22Rv1 (cell line): ENCODE data around the gene ATP5IF1.

Source experiments
- H3K27ac ChIP-seq: fragments of 450-650 bp; 2 replicates; pipeline ENCODE4 v1.5.1; 2017
- CTCF ChIP-seq: fragments of 450-650 bp; IDR thresholded peaks from 2 replicates; pipeline ENCODE4 v1.5.1; 2017; ENCODE audit warnings: mild to moderate bottlenecking
- ZFX ChIP-seq: fragments of 450-650 bp; IDR thresholded peaks from 2 replicates; pipeline ENCODE4 v1.6.1; 2017; ENCODE audit warnings: antibody characterized with exemption, borderline replicate concordance

The ATP5IF1 gene

DNA sequence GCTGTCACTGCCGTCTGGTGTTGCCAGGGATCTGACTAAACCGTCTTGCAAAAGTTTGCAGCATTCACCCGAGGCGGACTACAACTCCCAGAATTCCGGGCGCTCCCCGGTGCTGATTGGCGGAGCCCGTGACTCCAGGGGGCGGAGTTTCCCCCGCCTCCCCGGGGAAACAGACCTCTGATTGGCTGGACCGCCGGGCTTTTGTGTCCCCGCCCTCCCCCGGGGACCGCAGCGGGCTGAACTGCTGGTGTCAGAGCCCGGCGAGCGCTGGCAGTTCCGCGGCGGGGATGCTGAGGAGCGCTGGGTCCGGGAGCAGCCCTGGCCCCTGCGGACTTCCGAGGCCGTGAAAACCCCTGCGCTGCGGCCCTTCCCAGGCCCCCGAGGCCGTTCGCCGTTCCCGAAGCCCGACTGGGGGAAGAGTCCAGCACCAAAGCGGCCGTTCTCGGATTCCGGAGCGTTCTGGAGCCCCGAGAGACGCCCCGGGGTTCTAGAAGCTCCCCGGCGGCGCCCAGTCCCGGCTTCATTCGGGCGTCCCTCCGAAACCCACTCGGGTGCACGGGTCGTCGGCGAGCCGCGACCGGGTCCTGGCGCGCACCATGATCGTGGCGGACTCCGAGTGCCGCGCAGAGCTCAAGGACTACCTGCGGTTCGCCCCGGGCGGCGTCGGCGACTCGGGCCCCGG is 23.5 kb downstream of the ATP5IF1 start, which contains the start of gene SESN2:
SESN2 (plus strand) TSS at position 267 of the 682 bp plus-strand sequence; CDS start at position 597, 330 bp downstream.
- H3K27ac ChIP-seq: peak within 1 kb of the TSS; percentile 72
- TF ChIP-seq CTCF: no peak
- no peak for TF ChIP-seq ZFX

GRCh38 chr1:28259934-28260802 is 24.2 kb downstream of the ATP5IF1 start:
- peak overlapping the region; percentile 72 for H3K27ac ChIP-seq
- TF ChIP-seq ZFX (no peak), CTCF (no peak)

- H3K27ac ChIP-seq: no peak overlapping the region
Observed at GRCh38 chr1:28260803-28261174, 24.9 kb downstream of the ATP5IF1 start.

DNA sequence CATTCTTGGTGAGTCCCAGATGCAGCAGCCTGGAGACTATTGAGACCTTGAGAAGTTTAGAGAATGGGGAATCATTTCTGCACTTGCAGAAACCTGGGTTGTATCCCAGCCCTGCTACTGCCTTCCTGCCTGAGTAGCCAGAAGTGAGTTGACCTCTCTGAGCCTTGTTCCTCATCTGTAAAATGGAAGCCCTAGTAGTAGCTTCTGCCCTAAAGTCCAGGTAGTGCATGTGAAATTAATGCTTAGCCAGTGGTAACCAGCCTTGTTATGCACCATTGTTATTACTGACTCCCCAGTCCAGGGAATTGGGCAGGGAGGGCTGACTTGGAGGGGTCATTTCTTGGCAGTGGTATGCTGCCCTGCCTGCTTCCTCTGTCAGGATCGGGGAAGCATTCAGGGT is 29.0 kb downstream of the ATP5IF1 start:
- TF ChIP-seq CTCF: no peak
- no peak for TF ChIP-seq ZFX
- no peak overlapping the region for H3K27ac ChIP-seq

More at GRCh38 chr1:28260803-28261174, 24.9 kb downstream of the ATP5IF1 start:
- TF ChIP-seq ZFX (no peak), CTCF (no peak)

DNA sequence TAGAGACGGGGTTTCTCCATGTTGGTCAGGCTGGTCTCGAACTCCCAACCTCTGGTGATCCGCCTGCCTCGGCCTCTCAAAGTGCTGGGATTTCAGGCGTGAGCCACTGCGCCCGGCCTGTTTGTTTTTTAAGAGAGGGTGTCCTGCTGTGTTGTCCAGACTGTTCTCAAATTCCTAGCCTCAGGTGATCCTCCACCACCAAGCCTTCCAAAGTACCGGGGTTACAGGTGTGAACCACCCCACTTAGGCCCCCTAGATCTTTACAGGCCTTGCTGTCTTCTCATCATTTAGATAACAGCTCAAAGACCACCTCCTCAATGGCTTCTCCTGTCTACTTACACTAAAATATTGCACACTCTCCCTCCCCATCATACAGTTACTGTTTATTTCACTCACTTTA is 29.7 kb downstream of the ATP5IF1 start:
- no peak overlapping the region for H3K27ac ChIP-seq
- TF ChIP-seq CTCF (no peak), ZFX (no peak)

- no peak for TF ChIP-seq ZFX
- TF ChIP-seq CTCF: no peak
- H3K27ac ChIP-seq: no peak overlapping the region
Observed at GRCh38 chr1:28266920-28267322, 31.0 kb downstream of the ATP5IF1 start.

- no peak overlapping the region for H3K27ac ChIP-seq
- TF ChIP-seq CTCF: no peak
- no peak for TF ChIP-seq ZFX
Observed at GRCh38 chr1:28267633-28268032, 31.7 kb downstream of the ATP5IF1 start.
